A549 (cell line): ENCODE data around the gene EXOG. TPM values are rescaled to one million over a fixed set of nuclear protein-coding genes. Genes with fewer than 3 reads are reported as not detected.

ENCODE experiments used
- ATAC-seq, 2 experiments: fragments of 200-7000 bp in 1 of 2; fragments of >200 bp in 1 of 2; cut with Nextera tagmentation in 1 of 2; cut with Tn5 transposase in 1 of 2; 3 replicates each; pipeline versions ENCODE4 v1.8.0 to v1.9.1; 2018 to 2020; ENCODE audit warnings: mild to moderate bottlenecking in 1 of 2, moderate library complexity in 1 of 2
- CTCF ChIA-PET: fragments of 300-600 bp; sonication (Branson Sonifier 250); formaldehyde crosslinking; extraction: SDS; loops from one replicate; lab custom pipeline; 2021; ENCODE audit warnings: antibody characterized with exemption, inconsistent platforms; lab: Yijun Ruan, JAX
- POLR2A ChIA-PET: fragments of 350-600 bp; formaldehyde crosslinking; extraction: SDS; loops from one replicate; lab custom pipeline; 2021; ENCODE audit warnings: antibody characterized with exemption, inconsistent platforms; lab: Yijun Ruan, JAX
- DNase-seq, 2 experiments: peaks; one replicate each; pipeline versions ENCODE4 v3.0.0 to v3.0.0-alpha.2; 2011 to 2016; ENCODE audit warnings: low read depth in 1 of 2, low spot score in 1 of 2
- FAIRE-seq: peaks from 2 replicates; lab custom pipeline; 2011; peaks lifted over from hg19 to GRCh38; lab: Jason Lieb, UNC
- H3K27ac ChIP-seq, 2 experiments: fragments of >200 bp; sonication (Bioruptor Twin); formaldehyde crosslinking; 3 replicates each; pipeline ENCODE4 v1.5.1; 2016 to 2017
- H3K4me1 ChIP-seq: fragments of >200 bp; sonication (Bioruptor Twin); formaldehyde crosslinking; 3 replicates; pipeline ENCODE4 v1.6.1; 2016
- H3K4me2 ChIP-seq: fragments of >200 bp; sonication (Bioruptor Twin); formaldehyde crosslinking; 3 replicates; pipeline ENCODE4 v1.6.1; 2016
- H3K4me3 ChIP-seq: fragments of >200 bp; sonication (Bioruptor Twin); formaldehyde crosslinking; 3 replicates; pipeline ENCODE4 v1.5.1; 2016
- H3K9me3 ChIP-seq: fragments of >200 bp; sonication (Bioruptor Twin); formaldehyde crosslinking; 3 replicates; pipeline ENCODE4 v1.6.1; 2016
- BHLHE40 ChIP-seq: IDR thresholded peaks from 2 replicates; pipeline ENCODE4 v1.6.1; 2012; ENCODE audit warnings: low read depth, low read length, inconsistent platforms
- CBX2 ChIP-seq: fragments of 200-600 bp; sonication (generic); IDR thresholded peaks from 2 replicates; pipeline ENCODE4 v1.6.1; 2016; ENCODE audit warnings: low read depth, mild to moderate bottlenecking, borderline replicate concordance
- CHD2 ChIP-seq: fragments of 150-350 bp; IDR thresholded peaks from 2 replicates; pipeline ENCODE4 v1.6.1; 2014; ENCODE audit warnings: low read length; ENCODE audit not compliant: partially characterized antibody
- CHD4 ChIP-seq: fragments of 200-600 bp; sonication (generic); IDR thresholded peaks from 2 replicates; pipeline ENCODE4 v1.6.1; 2016; ENCODE audit warnings: antibody characterized with exemption, mild to moderate bottlenecking, borderline replicate concordance
- EHF ChIP-seq: fragments of 250-450 bp; sonication (Bioruptor Pico); IDR thresholded peaks from 2 replicates; pipeline ENCODE4 v1.5.0; 2020; ENCODE audit warnings: mild to moderate bottlenecking
- EP300 ChIP-seq, 2 experiments: fragments of >200 bp; sonication (Bioruptor Twin); formaldehyde crosslinking; IDR thresholded peaks; 2 replicates in 1 of 2; 3 replicates in 1 of 2; pipeline ENCODE4 v1.6.1; 2016 to 2017
- ESRRA ChIP-seq: fragments of 150-350 bp; IDR thresholded peaks from 2 replicates; pipeline ENCODE4 v1.6.1; 2014; ENCODE audit warnings: mild to moderate bottlenecking, low read length, borderline replicate concordance
- FOSL2 ChIP-seq, 2 experiments: fragments of 450-650 bp in 1 of 2; fragments of >200 bp in 1 of 2; sonication (Bioruptor Twin) in 1 of 2; formaldehyde crosslinking; IDR thresholded peaks; 2 replicates each; pipeline versions ENCODE4 v1.5.0 to v1.6.1; 2016 to 2020; ENCODE audit warnings: mild to moderate bottlenecking in 1 of 2, moderate library complexity in 1 of 2
- FOXS1 ChIP-seq: fragments of 250-450 bp; sonication (Bioruptor Pico); IDR thresholded peaks from 2 replicates; pipeline ENCODE4 v1.5.0; 2020; ENCODE audit warnings: mild to moderate bottlenecking, moderate library complexity
- GATA3 ChIP-seq: IDR thresholded peaks from 2 replicates; pipeline ENCODE4 v1.6.1; 2012; ENCODE audit warnings: borderline replicate concordance
- HDAC2 ChIP-seq: fragments of 200-600 bp; sonication (generic); IDR thresholded peaks from 2 replicates; pipeline ENCODE4 v1.6.1; 2016
- HEYL ChIP-seq: fragments of 250-450 bp; sonication (Bioruptor Pico); IDR thresholded peaks from 2 replicates; pipeline ENCODE4 v1.8.0; 2021; ENCODE audit warnings: mild to moderate bottlenecking, moderate library complexity
- HOXB13 ChIP-seq: fragments of 250-450 bp; sonication (Bioruptor Pico); IDR thresholded peaks from 2 replicates; pipeline ENCODE4 v1.5.0; 2020; ENCODE audit warnings: low read depth, mild to moderate bottlenecking, moderate library complexity
- HOXB5 ChIP-seq: fragments of 250-450 bp; sonication (Bioruptor Pico); IDR thresholded peaks from 2 replicates; pipeline ENCODE4 v1.5.0; 2020; ENCODE audit warnings: mild to moderate bottlenecking, moderate library complexity
- KDM1A ChIP-seq: fragments of 200-600 bp; sonication (generic); IDR thresholded peaks from 2 replicates; pipeline ENCODE4 v1.6.1; 2016; ENCODE audit warnings: low read depth, mild to moderate bottlenecking
- KDM5A ChIP-seq: fragments of 200-600 bp; sonication (generic); IDR thresholded peaks from 2 replicates; pipeline ENCODE4 v1.6.1; 2016; ENCODE audit warnings: antibody characterized with exemption, mild to moderate bottlenecking
- NFE2L2 ChIP-seq: fragments of 150-350 bp; conservative IDR thresholded peaks from 2 replicates; pipeline ENCODE4 v1.6.1; 2014; ENCODE audit warnings: low read length
- NR3C1 ChIP-seq: fragments of >200 bp; sonication (Bioruptor Twin); formaldehyde crosslinking; IDR thresholded peaks from 3 replicates; pipeline ENCODE4 v1.6.1; 2017
- PHF8 ChIP-seq: fragments of 200-600 bp; sonication (generic); IDR thresholded peaks from 2 replicates; pipeline ENCODE4 v1.6.1; 2016; ENCODE audit warnings: low read depth, mild to moderate bottlenecking, antibody characterized with exemption, moderate library complexity, borderline replicate concordance
- POLR2A ChIP-seq: IDR thresholded peaks from 2 replicates; pipeline ENCODE4 v1.6.1; 2012; ENCODE audit warnings: mild to moderate bottlenecking, low read length
- POLR2AphosphoS2 ChIP-seq: conservative IDR thresholded peaks from 2 replicates; pipeline ENCODE4 v1.6.1; 2012; ENCODE audit warnings: low read length, improper control_type of control experiment, inconsistent platforms
- RARB ChIP-seq: fragments of 250-450 bp; sonication (Bioruptor Pico); IDR thresholded peaks from 2 replicates; pipeline ENCODE4 v1.8.0; 2021; ENCODE audit warnings: mild to moderate bottlenecking, moderate library complexity
- RCOR1 ChIP-seq: fragments of 150-350 bp; IDR thresholded peaks from 2 replicates; pipeline ENCODE4 v1.6.1; 2014; ENCODE audit warnings: antibody characterized with exemption, low read length, low read depth
- RFX5 ChIP-seq: fragments of 450-650 bp; IDR thresholded peaks from 2 replicates; pipeline ENCODE4 v1.7.1; 2014; ENCODE audit warnings: antibody characterized with exemption, mild to moderate bottlenecking, moderate library complexity
- TP53 ChIP-seq: fragments of 250-450 bp; sonication (Bioruptor Pico); IDR thresholded peaks from 2 replicates; pipeline ENCODE4 v1.5.0; 2021; ENCODE audit warnings: mild to moderate bottlenecking, moderate library complexity
- ZC3H11A ChIP-seq: fragments of 450-650 bp; IDR thresholded peaks from 2 replicates; pipeline ENCODE4 v1.6.1; 2014; ENCODE audit warnings: antibody characterized with exemption, mild to moderate bottlenecking
- ZSCAN20 ChIP-seq: fragments of 250-450 bp; sonication (Bioruptor Pico); IDR thresholded peaks from 2 replicates; pipeline ENCODE4 v1.8.0; 2022; ENCODE audit warnings: mild to moderate bottlenecking, moderate library complexity
- WGBS: methylation state at CpG from one replicate; pipeline ENCODE4 v1.1.6; 2017; ENCODE audit errors: missing lambda C conversion rate; 5-methylcytosine and 5-hydroxymethylcytosine counted together
- polyA plus RNA-seq, 4 experiments: library from polyadenylated mRNA; depleted of rRNA in 3 of 4; stranded (reverse); fragments of >200 nt; fragmentation: RNase III in 1 of 4; extraction: RNeasy Plus Mini Kit Qiagen cat#74134 plus additional on column Dnase treatment in 1 of 4; gene quantifications; 2 replicates in 3 of 4; 3 replicates in 1 of 4; pipeline ENCODE4 v1.2.3, GENCODE V29; 2011 to 2017
- TF ChIP-seq, protein P1 (sequence below): fragments of 250-450 bp; sonication (Bioruptor Pico); IDR thresholded peaks from 2 replicates; pipeline ENCODE4 v1.5.0; 2021; ENCODE audit warnings: mild to moderate bottlenecking, moderate library complexity, borderline replicate concordance
- TF ChIP-seq, protein P2 (sequence below): IDR thresholded peaks from 2 replicates; pipeline ENCODE4 v1.6.1; 2012
- TF ChIP-seq, protein P3 (sequence below): fragments of 250-450 bp; sonication (Bioruptor Pico); IDR thresholded peaks from 2 replicates; pipeline ENCODE4 v1.5.0; 2020; ENCODE audit warnings: low read depth, mild to moderate bottlenecking, moderate library complexity
- TF ChIP-seq, protein P4 (sequence below): fragments of >200 bp; sonication (Bioruptor Twin); formaldehyde crosslinking; IDR thresholded peaks from 2 replicates; pipeline ENCODE4 v1.6.1; 2016
- TF ChIP-seq, protein P5 (sequence below): fragments of >200 bp; sonication (Bioruptor Twin); formaldehyde crosslinking; IDR thresholded peaks from 3 replicates; pipeline ENCODE4 v1.5.1; 2016

EXOG gene
- polyA plus RNA-seq, 2 of the 4 experiments (the other 2 are of a cell fraction), result 11.2 to 17.1 TPM

DNA sequence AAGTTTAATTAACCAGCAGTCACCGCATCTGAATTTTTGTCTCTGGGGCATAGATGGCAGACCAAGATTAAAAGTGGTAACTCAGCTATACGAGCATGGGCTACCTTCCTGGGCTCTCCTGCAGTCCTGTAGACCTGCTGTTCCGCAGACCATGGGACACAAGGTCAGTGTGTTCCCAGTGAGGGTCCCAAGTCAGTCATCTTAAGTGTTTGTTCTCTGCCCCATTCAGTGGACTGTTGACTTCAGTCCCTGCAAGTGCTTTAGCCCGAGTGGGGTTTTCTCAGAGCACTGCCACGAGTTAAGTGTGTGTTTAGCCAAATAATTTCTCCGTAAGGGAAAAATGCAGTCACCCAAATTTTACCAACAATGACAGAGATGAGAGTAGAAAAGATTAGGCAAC is 4.9 kb upstream of the EXOG start:
- no peak for FAIRE-seq
- POLR2A ChIA-PET, result no interaction called here

DNA sequence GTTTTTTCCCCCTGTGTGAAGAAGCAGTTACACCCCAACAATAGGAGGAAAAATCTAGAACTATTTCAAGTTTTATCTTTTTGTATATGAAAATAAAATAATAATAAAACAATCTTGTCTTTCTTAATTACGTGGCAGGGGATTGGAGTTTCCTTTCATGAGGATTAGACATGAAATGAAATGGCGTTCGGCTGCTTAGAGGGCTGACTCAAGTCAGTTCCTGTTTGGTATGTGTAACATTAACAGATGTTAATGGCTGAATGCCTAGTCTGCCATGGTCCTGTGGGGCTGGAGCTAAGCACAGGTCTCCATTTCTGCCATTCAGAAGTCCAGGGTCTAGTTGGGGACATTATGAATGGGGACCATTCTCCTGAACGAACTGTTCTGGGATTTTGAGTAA is 3.1 kb upstream of the EXOG start:
- DNase-seq (no peak), FAIRE-seq (no peak)
- CTCF ChIA-PET, result interaction anchor here (0.9 to 2.2 kb wide), 4 partner anchors 10 to 147 kb away, joined by 4 to 9 read pairs (median 5); partner anchors contain the start of gene XYLB

More for the DNA sequence above, 4.9 kb upstream of the EXOG start:
- Histone ChIP-seq H3K4me1 (no peaks in the 10 kb centered on the region), H3K4me3 (no peak overlapping the region), H3K27ac (no peak overlapping the region), H3K4me2 (no peak overlapping the region), H3K9me3 (no peaks in the 10 kb centered on the region)
- ATAC-seq (no peak), DNase-seq (no peak)
- CTCF ChIA-PET, result interaction anchor here (1.2 to 2.5 kb wide), 4 partner anchors 11 to 353 kb away, joined by 3 to 12 read pairs (median 6); partner anchors contain the start of gene XYLB
- WGBS, result 90% methylated on average over 6 of the region's 6 CpGs
- TF ChIP-seq HOXB5 (CRISPR knock-in tag), result no peak
- no peak for TF ChIP-seq POLR2A
- TF ChIP-seq, protein P1, sequence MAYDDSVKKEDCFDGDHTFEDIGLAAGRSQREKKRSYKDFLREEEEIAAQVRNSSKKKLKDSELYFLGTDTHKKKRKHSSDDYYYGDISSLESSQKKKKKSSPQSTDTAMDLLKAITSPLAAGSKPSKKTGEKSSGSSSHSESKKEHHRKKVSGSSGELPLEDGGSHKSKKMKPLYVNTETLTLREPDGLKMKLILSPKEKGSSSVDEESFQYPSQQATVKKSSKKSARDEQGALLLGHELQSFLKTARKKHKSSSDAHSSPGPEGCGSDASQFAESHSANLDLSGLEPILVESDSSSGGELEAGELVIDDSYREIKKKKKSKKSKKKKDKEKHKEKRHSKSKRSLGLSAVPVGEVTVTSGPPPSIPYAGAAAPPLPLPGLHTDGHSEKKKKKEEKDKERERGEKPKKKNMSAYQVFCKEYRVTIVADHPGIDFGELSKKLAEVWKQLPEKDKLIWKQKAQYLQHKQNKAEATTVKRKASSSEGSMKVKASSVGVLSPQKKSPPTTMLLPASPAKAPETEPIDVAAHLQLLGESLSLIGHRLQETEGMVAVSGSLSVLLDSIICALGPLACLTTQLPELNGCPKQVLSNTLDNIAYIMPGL (CRISPR knock-in tag), result no peak
- TF ChIP-seq KDM1A, result no peak
- TF ChIP-seq RARB (CRISPR knock-in tag), result no peak
- no peak for TF ChIP-seq HDAC2
- no peak for TF ChIP-seq KDM5A
- no peak for TF ChIP-seq TP53 (CRISPR knock-in tag)
- TF ChIP-seq RCOR1, result no peak
- TF ChIP-seq CBX2, result no peak
- no peak for TF ChIP-seq EHF (CRISPR knock-in tag)
- TF ChIP-seq RFX5, result no peak
- TF ChIP-seq, protein P2, sequence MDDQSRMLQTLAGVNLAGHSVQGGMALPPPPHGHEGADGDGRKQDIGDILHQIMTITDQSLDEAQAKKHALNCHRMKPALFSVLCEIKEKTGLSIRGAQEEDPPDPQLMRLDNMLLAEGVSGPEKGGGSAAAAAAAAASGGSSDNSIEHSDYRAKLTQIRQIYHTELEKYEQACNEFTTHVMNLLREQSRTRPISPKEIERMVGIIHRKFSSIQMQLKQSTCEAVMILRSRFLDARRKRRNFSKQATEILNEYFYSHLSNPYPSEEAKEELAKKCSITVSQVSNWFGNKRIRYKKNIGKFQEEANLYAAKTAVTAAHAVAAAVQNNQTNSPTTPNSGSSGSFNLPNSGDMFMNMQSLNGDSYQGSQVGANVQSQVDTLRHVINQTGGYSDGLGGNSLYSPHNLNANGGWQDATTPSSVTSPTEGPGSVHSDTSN, result no peak
- no peak for TF ChIP-seq NR3C1
- no peak for TF ChIP-seq EP300 (IDR thresholded peaks at IDR 0.05)
- no peak for TF ChIP-seq BHLHE40
- no peak for TF ChIP-seq HEYL (CRISPR knock-in tag)

More for the DNA sequence above, 3.1 kb upstream of the EXOG start:
- Histone ChIP-seq H3K4me2 (no peak overlapping the region), H3K4me3 (no peak overlapping the region), H3K4me1 (peaks cover 6% of the 10 kb centered on the region; the same call in 1 of the 3 replicates), H3K9me3 (no peaks in the 10 kb centered on the region), H3K27ac (no peak overlapping the region)
- POLR2A ChIA-PET, result no interaction called here
- no peak for ATAC-seq
- WGBS, result 82% methylated on average over 4 of the region's 4 CpGs
- TF ChIP-seq CHD2, result no peak
- no peak for TF ChIP-seq CBX2
- no peak for TF ChIP-seq FOSL2 (IDR thresholded peaks at IDR 0.05)
- no peak for TF ChIP-seq FOSL2 (CRISPR knock-in tag; IDR thresholded peaks at IDR 0.05)
- TF ChIP-seq CHD4, result no peak
- TF ChIP-seq BHLHE40, result no peak
- TF ChIP-seq POLR2AphosphoS2, result no peak
- no peak for TF ChIP-seq ESRRA
- TF ChIP-seq NFE2L2, result no peak
- TF ChIP-seq, protein P3, sequence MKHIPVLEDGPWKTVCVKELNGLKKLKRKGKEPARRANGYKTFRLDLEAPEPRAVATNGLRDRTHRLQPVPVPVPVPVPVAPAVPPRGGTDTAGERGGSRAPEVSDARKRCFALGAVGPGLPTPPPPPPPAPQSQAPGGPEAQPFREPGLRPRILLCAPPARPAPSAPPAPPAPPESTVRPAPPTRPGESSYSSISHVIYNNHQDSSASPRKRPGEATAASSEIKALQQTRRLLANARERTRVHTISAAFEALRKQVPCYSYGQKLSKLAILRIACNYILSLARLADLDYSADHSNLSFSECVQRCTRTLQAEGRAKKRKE, result no peak
- TF ChIP-seq, protein P4, sequence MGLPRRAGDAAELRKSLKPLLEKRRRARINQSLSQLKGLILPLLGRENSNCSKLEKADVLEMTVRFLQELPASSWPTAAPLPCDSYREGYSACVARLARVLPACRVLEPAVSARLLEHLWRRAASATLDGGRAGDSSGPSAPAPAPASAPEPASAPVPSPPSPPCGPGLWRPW, result no peak
- TF ChIP-seq GATA3, result no peak
- TF ChIP-seq FOXS1 (CRISPR knock-in tag), result no peak
- no peak for TF ChIP-seq HDAC2
- no peak for TF ChIP-seq POLR2A
- TF ChIP-seq ZSCAN20 (CRISPR knock-in tag), result no peak
- TF ChIP-seq, protein P5, sequence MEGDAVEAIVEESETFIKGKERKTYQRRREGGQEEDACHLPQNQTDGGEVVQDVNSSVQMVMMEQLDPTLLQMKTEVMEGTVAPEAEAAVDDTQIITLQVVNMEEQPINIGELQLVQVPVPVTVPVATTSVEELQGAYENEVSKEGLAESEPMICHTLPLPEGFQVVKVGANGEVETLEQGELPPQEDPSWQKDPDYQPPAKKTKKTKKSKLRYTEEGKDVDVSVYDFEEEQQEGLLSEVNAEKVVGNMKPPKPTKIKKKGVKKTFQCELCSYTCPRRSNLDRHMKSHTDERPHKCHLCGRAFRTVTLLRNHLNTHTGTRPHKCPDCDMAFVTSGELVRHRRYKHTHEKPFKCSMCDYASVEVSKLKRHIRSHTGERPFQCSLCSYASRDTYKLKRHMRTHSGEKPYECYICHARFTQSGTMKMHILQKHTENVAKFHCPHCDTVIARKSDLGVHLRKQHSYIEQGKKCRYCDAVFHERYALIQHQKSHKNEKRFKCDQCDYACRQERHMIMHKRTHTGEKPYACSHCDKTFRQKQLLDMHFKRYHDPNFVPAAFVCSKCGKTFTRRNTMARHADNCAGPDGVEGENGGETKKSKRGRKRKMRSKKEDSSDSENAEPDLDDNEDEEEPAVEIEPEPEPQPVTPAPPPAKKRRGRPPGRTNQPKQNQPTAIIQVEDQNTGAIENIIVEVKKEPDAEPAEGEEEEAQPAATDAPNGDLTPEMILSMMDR, result no peak
- TF ChIP-seq HOXB13 (CRISPR knock-in tag), result no peak
- no peak for TF ChIP-seq PHF8
- TF ChIP-seq ZC3H11A, result no peak
